Body of pancreas (tissue), 4 donors: ENCODE data around the gene TMEM237. TPM values are rescaled to one million over a fixed set of nuclear protein-coding genes. Genes with fewer than 3 reads are reported as not detected.

Source experiments
- ATAC-seq: fragments of 150-250 bp; one replicate; pipeline ENCODE4 v1.9.1; 2016
- DNase-seq, 4 donors: peaks; one replicate each; pipeline ENCODE4 v3.0.0-alpha.2; 2019
- H3K27ac ChIP-seq, 4 donors: fragments of 200-600 bp; sonication (generic); 1 replicate in 3 of 4; 2 replicates in 1 of 4; pipeline versions ENCODE4 v1.5.1 to v1.6.1; 2016 to 2019; ENCODE audit warnings: mild to moderate bottlenecking in 1 of 4, mixed read lengths in 1 of 4, moderate library complexity in 1 of 4
- H3K27me3 ChIP-seq, 2 donors: fragments of 200-600 bp; sonication (generic); one replicate each; pipeline ENCODE4 v1.6.0; 2016; ENCODE audit warnings: mild to moderate bottlenecking in 1 of 2
- H3K36me3 ChIP-seq, 2 donors: fragments of 200-600 bp; sonication (generic); replicated peaks in 1 of 2; 2 replicates each; pipeline ENCODE4 v1.5.1; 2016; ENCODE audit warnings: low read depth in 2 of 2; ENCODE audit not compliant: insufficient read depth in 1 of 2
- H3K4me1 ChIP-seq: fragments of 200-600 bp; sonication (generic); one replicate; pipeline ENCODE4 v1.6.0; 2016
- H3K4me3 ChIP-seq, 2 donors: fragments of 200-600 bp; sonication (generic); 1 replicate in 1 of 2; 2 replicates in 1 of 2; pipeline ENCODE4 v1.5.1; 2016 to 2019
- H3K9me3 ChIP-seq, 3 donors: fragments of 200-600 bp; sonication (generic); 1 replicate in 2 of 3; 2 replicates in 1 of 3; pipeline ENCODE4 v1.5.1; 2016
- POLR2A ChIP-seq, 3 donors: fragments of 450-650 bp; IDR thresholded peaks; one replicate each; pipeline ENCODE4 v1.6.1; 2016; ENCODE audit warnings: antibody characterized with exemption in 3 of 3, mild to moderate bottlenecking in 2 of 3
- WGBS, 2 donors: methylation state at CpG; one replicate each; pipeline ENCODE4 v1.1.5; 2017; 5-methylcytosine and 5-hydroxymethylcytosine counted together
- intact Hi-C: fragments of 100-400 bp; cut with DNase I; formaldehyde crosslinking; loops from one replicate; pipeline ENCODE4 v1.15.1; 2023
- total RNA-seq, 2 donors: library from RNA; depleted of rRNA; stranded (reverse); fragments of >200 nt; gene quantifications; one replicate each; pipeline ENCODE4 v1.1.0, GENCODE V29; 2016
- TF ChIP-seq, protein P1 (sequence below), 7 experiments: fragments of 450-650 bp in 4 of 7; fragments of 200-600 bp in 3 of 7; sonication (generic) in 3 of 7; IDR thresholded peaks; one replicate each; pipeline ENCODE4 v1.5.1; 2016 to 2019; ENCODE audit warnings: antibody characterized with exemption in 7 of 7

TMEM237 gene
- total RNA-seq, 2 donors from 2014 or later: 9.3 to 10.5 TPM

DNA sequence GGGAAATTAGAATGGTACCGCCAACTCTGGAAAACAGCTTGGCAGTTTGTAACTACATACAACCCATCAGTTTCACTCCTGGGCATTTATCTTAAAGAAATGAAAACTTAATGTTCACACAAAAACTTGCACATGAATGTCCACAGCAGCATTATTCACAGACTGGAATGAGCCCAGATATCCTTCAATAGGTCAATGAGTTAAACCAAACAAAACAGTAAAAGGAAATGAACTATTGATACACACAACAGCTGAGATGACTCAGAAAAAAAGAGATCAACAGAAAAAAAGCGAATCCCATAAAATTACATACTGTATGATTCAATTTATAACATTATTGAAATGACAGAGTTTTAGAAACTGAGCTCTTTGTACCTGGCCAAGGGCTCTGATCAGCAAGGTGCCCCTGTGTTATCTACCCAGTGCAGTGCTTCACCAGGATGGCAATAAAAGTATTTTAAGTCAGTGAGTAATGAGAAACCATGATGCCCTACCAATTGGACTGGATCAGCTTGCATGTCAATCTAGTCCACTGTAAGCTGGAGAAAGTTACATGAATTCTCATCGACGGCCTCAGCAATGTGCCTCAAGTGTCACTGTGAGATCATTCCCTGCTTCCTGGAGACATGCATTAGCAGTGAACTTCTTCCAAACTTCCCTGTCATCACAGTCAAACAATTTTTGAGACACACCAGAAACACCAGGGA is 21.9 kb downstream of the TMEM237 start:
- Histone ChIP-seq H3K4me3 (no peak overlapping the region), H3K27me3 (no peaks in the 10 kb centered on the region), H3K9me3 (no peaks in the 10 kb centered on the region), H3K36me3 (no peaks in the 10 kb centered on the region), H3K27ac (no peak overlapping the region), H3K4me1 (no peaks in the 10 kb centered on the region)
- DNase-seq (no peak), ATAC-seq (no peak)
- TF ChIP-seq, protein P1, sequence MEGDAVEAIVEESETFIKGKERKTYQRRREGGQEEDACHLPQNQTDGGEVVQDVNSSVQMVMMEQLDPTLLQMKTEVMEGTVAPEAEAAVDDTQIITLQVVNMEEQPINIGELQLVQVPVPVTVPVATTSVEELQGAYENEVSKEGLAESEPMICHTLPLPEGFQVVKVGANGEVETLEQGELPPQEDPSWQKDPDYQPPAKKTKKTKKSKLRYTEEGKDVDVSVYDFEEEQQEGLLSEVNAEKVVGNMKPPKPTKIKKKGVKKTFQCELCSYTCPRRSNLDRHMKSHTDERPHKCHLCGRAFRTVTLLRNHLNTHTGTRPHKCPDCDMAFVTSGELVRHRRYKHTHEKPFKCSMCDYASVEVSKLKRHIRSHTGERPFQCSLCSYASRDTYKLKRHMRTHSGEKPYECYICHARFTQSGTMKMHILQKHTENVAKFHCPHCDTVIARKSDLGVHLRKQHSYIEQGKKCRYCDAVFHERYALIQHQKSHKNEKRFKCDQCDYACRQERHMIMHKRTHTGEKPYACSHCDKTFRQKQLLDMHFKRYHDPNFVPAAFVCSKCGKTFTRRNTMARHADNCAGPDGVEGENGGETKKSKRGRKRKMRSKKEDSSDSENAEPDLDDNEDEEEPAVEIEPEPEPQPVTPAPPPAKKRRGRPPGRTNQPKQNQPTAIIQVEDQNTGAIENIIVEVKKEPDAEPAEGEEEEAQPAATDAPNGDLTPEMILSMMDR (IDR thresholded peaks at IDR 0.05): no peak
- TF ChIP-seq POLR2A (IDR thresholded peaks at IDR 0.05): no peak
- intact Hi-C loops: no loop called here
- 88 to 89% methylated on average over 4 of the region's 4 CpGs for WGBS, 2 donors

GRCh38 chr2:201618744-201619662 is 24.3 kb downstream of the TMEM237 start:
- intact Hi-C loops: no loop called here

DNA sequence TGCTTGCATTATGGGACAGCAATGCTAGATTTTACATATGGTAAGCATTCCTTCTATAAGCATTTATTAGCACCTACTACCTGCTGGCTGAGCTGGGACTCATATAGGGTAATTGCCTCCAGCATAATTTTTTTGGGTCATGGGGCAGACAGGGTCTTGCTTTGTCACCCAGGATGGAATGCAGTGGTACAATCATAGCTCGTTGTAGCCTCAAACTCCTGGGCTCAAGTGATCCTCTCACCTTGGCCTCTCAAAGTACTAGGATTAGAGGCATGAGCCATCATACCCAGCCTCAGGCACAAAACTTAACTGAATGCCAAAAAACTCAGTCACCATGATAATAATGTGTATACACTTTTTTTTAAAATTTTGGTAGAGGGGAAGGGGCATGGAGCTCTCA is 35.3 kb downstream of the TMEM237 start:
- Histone ChIP-seq H3K4me1 (no peaks in the 10 kb centered on the region), H3K9me3 (no peaks in the 10 kb centered on the region), H3K4me3 (no peak overlapping the region), H3K27ac (no peak overlapping the region), H3K27me3 (no peaks in the 10 kb centered on the region), H3K36me3 (no peaks in the 10 kb centered on the region)
- intact Hi-C loops: no loop called here
- ATAC-seq (no peak), DNase-seq (no peak)
- TF ChIP-seq POLR2A (IDR thresholded peaks at IDR 0.05): no peak
- TF ChIP-seq, protein P1 (IDR thresholded peaks at IDR 0.05): no peak
- WGBS, 2 donors: 50 to 53% methylated on average over 1 of the region's 1 CpG

More at GRCh38 chr2:201618744-201619662, 24.3 kb downstream of the TMEM237 start:
- H3K27ac ChIP-seq: no peak overlapping the region
- H3K4me1 ChIP-seq: no peaks in the 10 kb centered on the region
- no peaks in the 10 kb centered on the region for H3K36me3 ChIP-seq
- H3K4me3 ChIP-seq: no peak overlapping the region
- no peaks in the 10 kb centered on the region for H3K9me3 ChIP-seq
- DNase-seq: peak; percentile 62 to 77 (median 66)
- TF ChIP-seq, protein P1 (IDR thresholded peaks at IDR 0.05): peak in 6 of 7 experiments; percentile 14 to 53 (median 41)
- no peak for TF ChIP-seq POLR2A (IDR thresholded peaks at IDR 0.05)
- WGBS, 2 donors: 39 to 41% methylated on average over 35 to 39 of the region's 39 CpGs
- H3K27me3 ChIP-seq: no peaks in the 10 kb centered on the region
- peak; percentile 71 for ATAC-seq

GRCh38 chr2:201607568-201607967 is 35.7 kb downstream of the TMEM237 start:
- no peaks in the 10 kb centered on the region for H3K27me3 ChIP-seq
- no peak overlapping the region for H3K27ac ChIP-seq
- no peak for ATAC-seq
- no peak overlapping the region for H3K4me3 ChIP-seq
- intact Hi-C loops: no loop called here
- no peak for DNase-seq
- no peaks in the 10 kb centered on the region for H3K36me3 ChIP-seq
- TF ChIP-seq POLR2A (IDR thresholded peaks at IDR 0.05): no peak
- TF ChIP-seq, protein P1 (IDR thresholded peaks at IDR 0.05): no peak
- 41 to 43% methylated on average over 2 of the region's 2 CpGs for WGBS, 2 donors
- H3K9me3 ChIP-seq: no peaks in the 10 kb centered on the region
- H3K4me1 ChIP-seq: no peaks in the 10 kb centered on the region
